GM18520 (cell line): ENCODE measurements around the gene UGT2B28.
"Not testable (repeated sequence)": the region's sequence is repeated elsewhere in the genome, so short reads cannot be mapped to it uniquely, and the experiment has no call there.

ENCODE experiments used
- ATAC-seq: cut with Tn5 transposase; IDR thresholded peaks from one replicate; pipeline ENCODE4 v1.9.1; 2021; ENCODE audit not compliant: unreplicated experiment

UGT2B28 gene

DNA sequence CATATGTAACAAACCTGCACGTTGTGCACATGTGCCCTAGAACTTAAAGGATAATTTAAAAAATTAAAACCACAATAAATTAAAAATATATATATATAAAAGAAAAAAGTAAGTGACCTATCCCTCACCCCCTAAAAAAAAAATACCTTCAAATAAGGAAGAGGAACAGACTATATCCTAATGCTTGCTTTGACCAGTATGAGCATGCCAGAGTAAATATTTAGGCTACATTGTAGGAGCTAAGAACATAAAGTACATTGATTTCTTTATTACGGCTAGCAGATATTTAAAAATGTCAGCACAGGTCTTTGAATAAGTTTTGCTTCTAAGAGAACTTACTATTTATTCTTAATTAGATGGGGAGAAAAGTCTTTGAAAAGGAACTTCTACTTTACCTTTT, 62.8 kb downstream of the UGT2B28 start:
- ATAC-seq: not testable (repeated sequence)

DNA sequence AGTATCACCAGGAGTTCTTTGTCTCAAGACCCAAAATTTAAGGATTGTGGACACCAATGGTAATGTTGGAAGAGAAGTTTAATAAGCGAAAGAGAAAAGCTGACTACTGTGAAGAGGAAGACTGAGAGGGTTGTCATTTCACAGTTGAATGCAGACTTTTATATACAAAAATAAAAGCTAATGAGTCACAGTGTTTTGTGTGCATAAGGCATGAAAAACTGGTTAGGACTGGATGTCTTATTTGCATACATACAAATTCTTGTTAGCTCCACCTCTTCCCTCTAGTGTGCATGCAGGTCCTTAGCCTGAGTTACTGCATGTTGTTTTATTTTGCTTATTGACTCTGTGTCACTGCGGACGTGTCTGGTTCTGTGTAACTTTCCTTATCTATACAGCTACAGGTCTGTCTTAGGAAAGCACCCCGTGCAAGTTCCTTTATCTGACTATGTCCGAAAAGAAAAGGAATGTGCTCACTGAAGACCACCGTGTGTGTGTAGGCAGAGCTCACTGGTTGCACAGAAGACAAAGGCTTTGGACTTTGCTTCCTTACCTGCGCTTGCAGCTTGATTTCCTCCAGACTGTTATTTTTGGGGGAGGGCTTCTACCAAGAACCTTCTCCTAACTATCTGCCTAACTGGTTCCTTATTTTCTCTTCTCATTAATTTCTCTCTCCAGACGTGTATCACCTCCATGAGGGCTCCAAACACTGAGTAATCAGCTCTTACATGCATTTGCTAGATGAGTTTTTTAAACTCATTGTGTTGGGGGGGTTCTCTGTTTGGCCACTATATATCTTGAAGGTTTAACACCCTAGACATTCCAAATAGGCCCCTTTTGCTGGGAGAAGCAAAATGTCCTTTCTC, 63.5 kb downstream of the UGT2B28 start:
- ATAC-seq: not testable (repeated sequence)
